LoVo (cell line): ENCODE measurements around the gene TRAPPC2.

ENCODE experiments used
- DNase-seq: peaks from one replicate; pipeline ENCODE4 v3.0.0-alpha.2; 2016; ENCODE audit warnings: low spot score

The TRAPPC2 gene

DNA sequence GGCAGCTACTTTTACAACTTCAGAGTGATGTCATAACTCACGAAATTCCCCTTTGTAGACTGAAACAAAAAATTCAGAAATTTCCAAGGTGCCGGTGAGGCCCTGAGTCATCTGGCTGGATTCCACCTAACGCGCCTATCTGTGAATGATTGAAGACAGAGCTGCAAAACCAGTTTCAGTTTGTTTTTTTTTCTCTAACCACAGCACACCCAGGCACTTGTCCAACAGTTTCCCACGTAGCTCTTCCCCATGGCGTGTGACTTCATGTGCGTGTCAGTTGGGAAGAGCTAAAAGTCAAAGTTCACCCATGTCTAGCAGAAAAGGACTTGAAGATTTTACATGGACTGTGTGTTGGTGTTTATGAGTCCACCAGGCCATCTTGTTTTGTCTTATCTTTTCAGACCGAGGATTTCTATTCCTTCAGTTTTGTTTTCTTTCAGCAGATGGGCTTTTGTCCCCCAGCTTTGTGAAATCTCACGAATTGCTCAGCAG lies 65.1 kb downstream of the TRAPPC2 start:
- peak; percentile 85 for DNase-seq

DNA sequence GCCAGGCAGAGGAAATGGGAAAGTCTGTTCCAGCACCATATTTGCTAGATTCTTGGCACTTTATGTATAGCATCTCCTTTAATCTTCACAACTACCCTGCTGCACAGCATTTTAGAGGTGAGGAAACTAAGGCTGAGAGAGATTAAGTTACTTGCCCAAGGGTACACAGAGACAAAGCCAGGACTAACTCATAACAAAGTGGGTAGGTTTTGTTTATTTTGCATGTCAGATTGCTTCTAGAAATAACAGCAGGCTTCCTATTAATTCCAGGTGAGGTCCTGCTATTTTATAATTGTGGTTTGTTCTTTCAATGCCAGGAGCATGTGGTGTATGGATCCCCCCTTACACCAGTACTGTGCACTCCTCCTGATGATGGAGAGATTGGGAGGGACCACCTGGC lies 66.5 kb downstream of the TRAPPC2 start:
- DNase-seq, result no peak

DNA sequence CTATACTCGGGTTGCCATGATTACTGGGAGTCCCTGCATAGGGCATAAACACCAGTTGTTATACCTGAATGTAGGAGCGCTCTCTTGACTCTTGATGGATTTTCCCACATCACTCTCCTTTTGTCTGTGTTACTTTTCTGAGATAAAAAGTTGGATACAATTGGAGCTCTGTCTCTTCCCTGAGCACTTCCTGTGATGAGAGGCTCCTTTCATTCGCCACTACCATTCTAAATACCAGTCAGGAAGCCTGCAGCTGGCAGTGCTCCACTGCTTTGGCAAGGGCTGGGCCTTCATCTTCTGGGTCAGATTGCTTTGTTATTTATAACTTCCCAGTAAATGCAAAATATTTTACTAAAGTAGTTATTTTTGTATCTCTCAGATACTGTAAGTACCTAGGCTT lies 67.6 kb downstream of the TRAPPC2 start:
- no peak for DNase-seq

DNA sequence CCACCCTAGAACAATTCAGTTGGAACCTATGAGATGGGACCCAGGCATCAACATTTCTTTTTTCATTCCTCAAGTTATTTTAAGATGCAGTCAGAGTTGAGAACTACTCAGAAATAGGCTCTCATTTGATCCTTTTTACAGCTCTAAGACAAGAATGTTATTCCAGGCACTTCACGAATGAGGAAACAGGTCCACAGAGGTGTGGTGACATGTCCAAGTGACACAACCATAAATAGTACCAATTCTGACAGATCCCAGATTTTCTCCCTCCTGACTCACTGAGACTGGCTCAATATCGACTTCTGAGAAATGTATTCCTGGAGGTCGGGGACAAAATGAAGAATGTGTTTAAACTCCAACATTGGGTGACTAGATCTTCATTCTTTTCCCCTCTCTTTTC lies 70.4 kb downstream of the TRAPPC2 start:
- no peak for DNase-seq

DNA sequence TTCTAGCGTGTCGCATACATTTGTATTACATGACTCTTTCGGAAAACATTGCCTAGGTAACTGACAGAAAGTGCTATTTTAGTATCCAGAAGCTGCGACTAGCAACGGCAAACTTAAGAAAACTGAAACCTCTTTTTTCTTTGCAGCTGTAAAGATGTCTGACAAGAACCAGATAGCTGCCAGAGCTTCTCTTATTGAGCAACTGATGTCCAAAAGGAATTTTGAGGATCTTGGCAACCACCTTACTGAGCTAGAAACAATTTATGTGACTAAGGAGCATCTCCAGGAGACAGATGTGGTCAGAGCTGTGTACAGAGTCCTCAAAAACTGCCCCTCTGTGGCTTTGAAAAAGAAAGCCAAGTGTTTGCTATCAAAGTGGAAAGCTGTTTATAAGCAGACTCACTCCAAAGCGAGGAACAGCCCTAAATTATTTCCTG lies 72.0 kb downstream of the TRAPPC2 start:
- no peak for DNase-seq
